CD4-positive, alpha-beta T cell treated with Interleukin-17A for 4 hours (primary cell): Measurements from ENCODE around the gene HOXA9.

Source experiments
- DNase-seq: peaks from one replicate; pipeline ENCODE4 v3.0.0-alpha.2; 2020; ENCODE audit warnings: mixed read lengths

The HOXA9 gene

GRCh38 chr7:27124902-27125689 is 40.2 kb downstream of the HOXA9 start:
- DNase-seq, result no peak

GRCh38 chr7:27124096-27124901 is 41.0 kb downstream of the HOXA9 start:
- DNase-seq, result no peak

- no peak for DNase-seq
Observed at GRCh38 chr7:27123477-27124053, 41.8 kb downstream of the HOXA9 start.

- no peak for DNase-seq
Observed at GRCh38 chr7:27123007-27123476, 42.3 kb downstream of the HOXA9 start.

- DNase-seq, result no peak
Observed at GRCh38 chr7:27122077-27122910, 43.0 kb downstream of the HOXA9 start.

GRCh38 chr7:27121684-27122076 is 43.7 kb downstream of the HOXA9 start:
- no peak for DNase-seq

- no peak for DNase-seq
Observed at GRCh38 chr7:27119412-27119911, 45.9 kb downstream of the HOXA9 start.

- no peak for DNase-seq
Observed at GRCh38 chr7:27118580-27118979, 46.8 kb downstream of the HOXA9 start.

GRCh38 chr7:27117887-27118491 is 47.3 kb downstream of the HOXA9 start:
- DNase-seq, result no peak

- DNase-seq, result no peak
Observed at GRCh38 chr7:27116962-27117886, 48.1 kb downstream of the HOXA9 start.

GRCh38 chr7:27116031-27116961 is 49.0 kb downstream of the HOXA9 start:
- DNase-seq, result no peak

GRCh38 chr7:27115221-27116026 is 49.9 kb downstream of the HOXA9 start:
- no peak for DNase-seq

GRCh38 chr7:27114881-27115220 is 50.5 kb downstream of the HOXA9 start:
- DNase-seq, result no peak

GRCh38 chr7:27113991-27114769 is 51.2 kb downstream of the HOXA9 start:
- DNase-seq, result no peak

GRCh38 chr7:27112955-27113949 is 52.1 kb downstream of the HOXA9 start:
- no peak for DNase-seq
